ENCODE measurements around the gene AVP. TPM values are rescaled to one million over a fixed set of nuclear protein-coding genes. Genes with fewer than 3 reads are reported as not detected.
"Not testable (repeated sequence)": the region's sequence is repeated elsewhere in the genome, so short reads cannot be mapped to it uniquely, and the experiment has no call there.

The AVP gene
- total RNA-seq, 1 experiment from 2014 or later = not detected

- Histone ChIP-seq H3K23ac (ENCODE audit: insufficient read length, low read depth, low read length) (no peak overlapping the region), H3K23me2 (ENCODE audit: insufficient read length, low read depth, low read length, poor library complexity, severe bottlenecking) (no peaks in the 10 kb centered on the region), H3K14ac (ENCODE audit: insufficient read depth, low read length) (no peak overlapping the region), H3K27ac (ENCODE audit: insufficient read length, low read depth, low read length) (no peak overlapping the region), H2BK120ac (ENCODE audit: low read depth, low read length, poor library complexity, severe bottlenecking) (no peak overlapping the region), H3K4me1 (ENCODE audit: insufficient read depth, low read length) (no peaks in the 10 kb centered on the region), H3K18ac (ENCODE audit: insufficient read length, low read depth, low read length) (no peak overlapping the region), H3K4me2 (ENCODE audit: insufficient read depth, insufficient read length, low read length) (no peak overlapping the region), H2BK15ac (ENCODE audit: low read depth, low read length) (no peak overlapping the region), H2AFZ (ENCODE audit: low read length) (no peak overlapping the region), H2BK5ac (ENCODE audit: insufficient read length, low read length) (no peak overlapping the region), H2BK12ac (ENCODE audit: insufficient read length, low read depth, low read length) (no peak overlapping the region), H3T11ph (ENCODE audit: low read length) (no peak overlapping the region), H3K9me3 (ENCODE audit: control insufficient read depth, low read depth, low read length) (peaks cover 10% of the 10 kb centered on the region), H4K91ac (ENCODE audit: insufficient read length, low read depth, low read length) (no peak overlapping the region), H4K8ac (replicated peaks; ENCODE audit: insufficient read length, low read depth, low read length) (no peak overlapping the region), H3K4ac (ENCODE audit: low read depth, low read length) (no peak overlapping the region), H3K9ac (ENCODE audit: extremely low read depth, insufficient read length, low read length) (no peak overlapping the region), H3K27me3 (ENCODE audit: insufficient read depth, low read length) (peaks cover 9% of the 10 kb centered on the region; the same call in 1 of the 2 replicates), H3K79me2 (ENCODE audit: insufficient read depth, low read length) (no peaks in the 10 kb centered on the region), H4K20me1 (ENCODE audit: control insufficient read depth, insufficient read depth, insufficient read length) (no peaks in the 10 kb centered on the region), H2BK20ac (ENCODE audit: low read depth, low read length, poor library complexity, severe bottlenecking) (no peak overlapping the region), H2AK5ac (ENCODE audit: insufficient read length, low read length) (no peak overlapping the region), H4K5ac (ENCODE audit: insufficient read length, low read depth, low read length) (no peak overlapping the region), H3K56ac (ENCODE audit: insufficient read length, low read depth, low read length) (no peak overlapping the region), H3K79me1 (ENCODE audit: insufficient read depth, low read depth, low read length, poor library complexity, severe bottlenecking) (no peaks in the 10 kb centered on the region)
- no peak for TF ChIP-seq CTCF (conservative IDR thresholded peaks at IDR 0.05)
- H3K27ac Mint-ChIP-seq = no peak overlapping the region
- H3K4me3 Mint-ChIP-seq = no peak overlapping the region; a peak in 1 of 5 replicates
- peaks cover 10 to 12% of the 10 kb centered on the region in 2 experiments for H3K9me3 Mint-ChIP-seq
- no peaks in the 10 kb centered on the region; a peak in 2 of 7 replicates for H3K36me3 Mint-ChIP-seq (ENCODE audit: insufficient read depth in 1 of 3, low read depth in 3 of 3)
- no peak for DNase-seq
- peaks cover 6% of the 10 kb centered on the region in 2 experiments for H3K4me1 Mint-ChIP-seq
- no CpG with 5 or more reads among the region's 6 CpGs for WGBS (ENCODE audit: extremely low coverage, insufficient read length, low lambda C conversion rate)
- peaks cover 69% of the 10 kb centered on the region for H3K27me3 Mint-ChIP-seq (ENCODE audit: low read depth)
Observed at GRCh38 chr20:3074812-3075211, 9.7 kb downstream of the AVP start.

GRCh38 chr20:3073251-3073643, 11.3 kb downstream of the AVP start:
- WGBS (ENCODE audit: extremely low coverage, insufficient read length, low lambda C conversion rate) = no CpG with 5 or more reads among the region's 8 CpGs
- Mint-ChIP-seq H3K27me3 (ENCODE audit: low read depth) (peaks cover 57% of the 10 kb centered on the region), H3K9me3 (peaks cover 10 to 12% of the 10 kb centered on the region in 2 experiments)
- not testable (repeated sequence) for H3K4me2 ChIP-seq (ENCODE audit: insufficient read depth, insufficient read length, low read length); H3K27ac ChIP-seq (ENCODE audit: insufficient read length, low read depth, low read length); H3K56ac ChIP-seq (ENCODE audit: insufficient read length, low read depth, low read length); H2BK20ac ChIP-seq (ENCODE audit: low read depth, low read length, poor library complexity, severe bottlenecking); H3K27ac Mint-ChIP-seq; H3K9ac ChIP-seq (ENCODE audit: extremely low read depth, insufficient read length, low read length); H3K14ac ChIP-seq (ENCODE audit: insufficient read depth, low read length); H2AK5ac ChIP-seq (ENCODE audit: insufficient read length, low read length); H3K27me3 ChIP-seq (ENCODE audit: insufficient read depth, low read length); H4K91ac ChIP-seq (ENCODE audit: insufficient read length, low read depth, low read length); H3K4me1 ChIP-seq (ENCODE audit: insufficient read depth, low read length); H4K20me1 ChIP-seq (ENCODE audit: control insufficient read depth, insufficient read depth, insufficient read length); H4K8ac ChIP-seq (replicated peaks; ENCODE audit: insufficient read length, low read depth, low read length); H3K4ac ChIP-seq (ENCODE audit: low read depth, low read length); H2BK5ac ChIP-seq (ENCODE audit: insufficient read length, low read length); DNase-seq; H4K5ac ChIP-seq (ENCODE audit: insufficient read length, low read depth, low read length); H3T11ph ChIP-seq (ENCODE audit: low read length); H3K4me3 Mint-ChIP-seq; H3K4me1 Mint-ChIP-seq; H3K9me3 ChIP-seq (ENCODE audit: control insufficient read depth, low read depth, low read length); H3K36me3 Mint-ChIP-seq (ENCODE audit: insufficient read depth in 1 of 3, low read depth in 3 of 3); H2BK15ac ChIP-seq (ENCODE audit: low read depth, low read length); H2BK120ac ChIP-seq (ENCODE audit: low read depth, low read length, poor library complexity, severe bottlenecking); H3K23me2 ChIP-seq (ENCODE audit: insufficient read length, low read depth, low read length, poor library complexity, severe bottlenecking); H2AFZ ChIP-seq (ENCODE audit: low read length); H2BK12ac ChIP-seq (ENCODE audit: insufficient read length, low read depth, low read length); H3K79me1 ChIP-seq (ENCODE audit: insufficient read depth, low read depth, low read length, poor library complexity, severe bottlenecking); H3K18ac ChIP-seq (ENCODE audit: insufficient read length, low read depth, low read length); H3K23ac ChIP-seq (ENCODE audit: insufficient read length, low read depth, low read length); H3K79me2 ChIP-seq (ENCODE audit: insufficient read depth, low read length)

Data from H9 (cell line).